Measurements from ENCODE around the gene IFNGR1.
"Not testable (repeated sequence)": the region's sequence is repeated elsewhere in the genome, so short reads cannot be mapped to it uniquely, and the experiment has no call there.

IFNGR1 gene

DNA sequence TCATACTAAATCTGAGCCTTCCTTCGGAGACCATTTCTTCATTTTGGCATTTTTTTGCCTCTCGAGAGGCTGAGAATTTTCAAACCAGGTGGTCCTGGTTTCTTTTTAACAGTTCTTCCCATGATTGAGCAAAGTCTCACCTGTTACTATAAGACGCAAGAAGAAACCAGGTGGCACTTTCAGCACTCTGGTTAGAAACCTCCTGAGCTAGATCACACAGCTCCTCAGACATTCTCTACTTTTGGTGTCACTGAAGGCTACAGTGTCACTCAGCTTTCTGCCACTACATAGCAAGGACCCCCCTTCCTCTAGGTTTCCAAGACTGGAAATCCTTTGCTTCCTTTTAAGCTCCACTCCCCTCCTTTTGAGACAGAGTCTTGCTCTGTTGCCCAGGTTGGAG lies 7.3 kb downstream of the IFNGR1 start:
- DNase-seq (ENCODE audit: low spot score), result no peak

DNA sequence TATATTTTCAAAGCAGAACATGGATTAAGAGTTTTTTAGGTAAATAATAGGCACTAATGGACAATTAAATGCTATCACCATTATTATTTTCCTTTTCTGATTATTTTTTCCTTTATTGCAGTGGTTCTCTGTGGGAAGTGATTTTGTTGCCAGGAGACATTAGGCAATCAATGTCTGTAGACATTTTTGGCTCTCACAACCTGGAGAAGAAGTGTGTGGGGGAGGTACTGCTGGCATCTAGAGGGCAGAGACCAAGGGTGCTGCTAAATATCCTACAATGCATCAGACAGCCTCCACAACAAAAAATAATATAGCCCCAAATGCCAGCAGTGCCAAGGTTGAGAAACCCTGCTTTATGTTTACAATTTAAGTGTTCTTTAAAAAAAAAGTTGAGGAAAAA lies 8.3 kb downstream of the IFNGR1 start:
- no peak for DNase-seq (ENCODE audit: low spot score)

DNA sequence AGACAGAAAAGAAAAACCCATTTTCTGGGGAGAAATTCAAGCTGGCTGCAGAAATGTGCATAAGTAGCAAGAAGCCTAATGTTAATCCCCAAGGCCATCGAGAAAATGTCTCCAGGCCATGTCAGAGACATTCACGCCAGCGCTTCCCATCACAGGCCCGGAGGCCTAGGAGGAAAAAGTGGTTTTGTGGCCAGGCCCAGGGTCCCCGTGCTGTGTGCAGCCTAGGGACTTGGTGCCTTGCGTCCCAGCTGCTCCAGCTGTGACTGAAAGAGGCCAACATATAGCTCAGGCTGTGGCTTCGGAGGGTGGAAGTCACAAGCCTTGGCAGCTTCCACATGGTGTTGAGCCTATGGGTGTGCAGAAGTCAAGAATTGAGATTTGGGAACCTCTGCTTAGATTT lies 10.9 kb downstream of the IFNGR1 start:
- DNase-seq (ENCODE audit: low spot score), result no peak

DNA sequence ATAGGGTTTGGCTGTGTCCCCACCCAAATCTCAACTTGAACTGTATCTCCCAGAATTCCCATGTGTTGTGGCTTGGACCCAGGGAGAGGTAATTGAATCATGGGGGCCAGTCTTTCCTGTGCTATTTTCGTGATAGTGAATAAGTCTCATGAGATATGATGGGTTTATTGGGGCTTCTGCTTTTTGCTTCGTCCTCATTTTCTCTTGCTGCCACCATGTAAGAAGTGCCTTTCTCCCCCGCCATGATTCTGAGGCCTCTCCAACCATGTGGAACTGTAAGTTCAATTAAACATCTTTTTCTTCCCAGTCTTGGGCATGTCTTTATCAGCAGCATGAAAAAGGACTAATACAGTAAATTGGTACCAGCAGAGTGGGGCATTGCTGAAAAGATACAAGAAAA lies 11.7 kb downstream of the IFNGR1 start:
- DNase-seq (ENCODE audit: low spot score), result not testable (repeated sequence)

DNA sequence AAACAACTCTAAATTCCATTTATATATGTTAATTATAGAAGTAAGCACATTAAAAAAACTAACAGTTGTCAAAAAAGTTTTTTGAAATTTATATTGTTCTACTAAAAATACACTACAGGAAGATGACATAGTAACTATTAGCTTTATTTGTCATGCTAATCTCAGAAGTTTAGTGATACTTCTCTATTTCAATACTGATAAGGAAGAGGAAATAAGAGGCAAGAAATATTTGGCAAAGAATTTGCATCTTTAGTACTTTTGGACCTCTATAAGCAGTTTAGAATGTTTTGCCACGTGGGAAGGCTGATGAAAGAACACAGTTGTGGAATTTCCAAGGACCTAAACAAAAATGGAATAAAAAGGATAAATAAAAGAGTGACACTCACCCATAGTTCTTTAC lies 12.6 kb downstream of the IFNGR1 start:
- no peak for DNase-seq (ENCODE audit: low spot score)

DNA sequence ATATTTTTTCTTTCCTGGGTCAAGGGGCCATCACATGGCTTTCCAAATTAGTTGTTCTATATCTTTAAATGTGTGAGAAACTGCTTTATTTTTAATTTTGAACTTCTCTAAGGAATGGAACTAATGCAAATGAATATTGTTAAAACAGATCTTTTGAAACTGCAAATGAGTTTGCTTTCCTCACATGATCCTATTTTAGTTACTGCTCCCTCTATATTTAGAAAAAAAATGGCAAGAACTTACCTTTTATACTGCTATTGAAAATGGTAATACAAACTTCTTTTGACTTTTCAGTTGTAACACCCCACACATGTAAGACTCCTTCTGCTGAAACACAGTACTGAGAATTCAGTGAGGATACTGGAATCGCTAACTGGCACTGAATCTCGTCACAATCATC lies 15.9 kb downstream of the IFNGR1 start:
- no peak for DNase-seq (ENCODE audit: low spot score)

DNA sequence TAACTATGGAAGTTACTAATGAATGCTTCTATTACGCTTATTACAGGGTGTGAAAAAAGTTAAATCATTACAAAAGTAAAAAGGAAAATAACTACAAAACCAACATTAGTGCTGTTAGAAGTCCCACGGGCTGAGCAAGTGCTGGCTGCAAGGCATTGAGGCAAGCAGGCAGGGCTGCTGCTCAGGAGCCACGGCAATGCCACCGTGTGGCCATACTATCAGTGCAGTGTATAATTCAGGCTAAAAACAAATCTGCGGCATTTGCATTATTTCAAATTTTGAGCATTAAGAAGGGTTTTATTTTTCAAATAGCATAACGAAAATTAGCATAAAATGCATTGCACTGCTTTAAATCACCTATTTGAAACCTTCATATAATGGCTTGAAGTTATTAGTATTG lies 17.1 kb downstream of the IFNGR1 start:
- no peak for DNase-seq (ENCODE audit: low spot score)

DNA sequence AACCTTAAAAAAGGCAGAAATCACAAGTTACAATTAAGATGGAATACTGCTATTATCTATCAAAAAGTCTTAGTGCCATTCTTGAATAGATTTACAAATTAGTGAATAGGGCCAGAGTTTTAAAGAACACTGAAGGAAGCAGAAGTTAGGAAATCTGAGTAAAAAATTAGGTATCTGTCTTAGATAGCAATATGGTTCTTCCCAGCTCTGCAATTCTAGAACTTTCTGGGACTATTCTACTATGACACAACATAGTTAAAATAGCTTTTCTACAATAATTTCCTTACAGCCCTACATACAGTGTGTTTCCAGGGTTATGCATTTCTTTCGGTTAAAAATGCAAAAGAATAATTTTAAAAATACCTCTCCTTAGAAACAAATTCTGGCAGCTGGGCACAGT lies 18.2 kb downstream of the IFNGR1 start:
- DNase-seq (ENCODE audit: low spot score), result no peak

DNA sequence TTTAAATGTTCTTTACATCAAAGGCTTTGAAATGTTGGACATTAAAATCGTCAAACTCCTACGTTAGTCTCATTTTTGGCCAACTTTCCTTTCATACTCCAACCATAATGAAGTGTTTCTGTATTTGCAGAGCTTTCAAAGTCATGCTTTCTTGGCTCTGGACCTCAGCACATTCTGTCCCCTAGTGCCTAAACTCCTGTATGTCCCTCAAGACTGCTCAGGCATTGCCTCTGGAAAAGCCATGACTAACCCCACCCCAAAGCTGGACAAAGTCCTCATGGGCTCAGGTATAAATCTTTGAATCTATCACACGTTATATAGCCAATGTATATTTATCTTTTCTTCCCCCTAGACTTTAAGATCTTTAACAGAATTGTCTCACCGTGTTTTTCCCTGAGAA lies 18.9 kb downstream of the IFNGR1 start:
- no peak for DNase-seq (ENCODE audit: low spot score)

DNA sequence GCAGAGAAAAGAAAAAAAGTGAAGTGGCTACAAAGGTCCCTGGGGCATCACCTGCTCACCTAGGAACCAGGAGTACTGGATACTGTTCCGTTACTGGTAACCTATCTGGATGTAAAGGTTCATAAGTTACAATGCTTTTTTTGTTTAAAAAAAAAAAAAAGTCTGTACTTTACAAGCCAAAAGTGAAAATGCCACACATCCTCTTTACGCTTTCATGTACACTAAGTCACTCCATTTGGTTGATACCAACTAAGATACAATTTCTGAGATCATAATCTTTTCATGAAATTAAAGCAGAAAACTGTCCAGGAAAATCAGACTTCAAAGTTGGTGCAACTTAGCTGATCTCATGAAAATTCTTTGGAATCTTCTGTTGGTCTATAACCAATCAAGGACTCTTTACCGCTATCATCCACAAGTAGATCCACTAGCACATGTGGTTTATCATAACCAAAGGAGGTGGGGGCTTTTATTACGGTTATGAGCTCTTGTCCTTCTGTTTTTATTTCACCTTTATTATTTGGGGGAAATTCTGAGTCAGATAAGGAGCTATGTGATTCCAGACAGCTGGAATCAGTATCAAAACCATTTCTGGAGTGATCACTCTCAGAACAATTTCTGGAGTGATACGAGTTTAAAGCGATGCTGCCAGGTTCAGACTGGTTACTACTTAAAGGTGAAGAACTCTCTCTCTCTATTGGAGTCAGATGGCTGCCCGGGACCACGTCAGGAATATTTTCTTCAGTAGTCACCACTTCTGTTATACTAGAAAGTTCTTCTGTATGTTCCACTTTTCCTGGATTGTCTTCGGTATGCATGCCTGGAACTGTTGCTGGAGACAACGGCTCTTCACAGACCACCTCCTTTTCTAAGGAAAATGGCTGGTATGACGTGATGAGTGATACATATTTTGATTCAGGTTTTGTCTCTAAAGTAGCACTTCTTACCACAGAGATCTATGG lies 21.2 kb downstream of the IFNGR1 start:
- no peak for DNase-seq (ENCODE audit: low spot score)

DNA sequence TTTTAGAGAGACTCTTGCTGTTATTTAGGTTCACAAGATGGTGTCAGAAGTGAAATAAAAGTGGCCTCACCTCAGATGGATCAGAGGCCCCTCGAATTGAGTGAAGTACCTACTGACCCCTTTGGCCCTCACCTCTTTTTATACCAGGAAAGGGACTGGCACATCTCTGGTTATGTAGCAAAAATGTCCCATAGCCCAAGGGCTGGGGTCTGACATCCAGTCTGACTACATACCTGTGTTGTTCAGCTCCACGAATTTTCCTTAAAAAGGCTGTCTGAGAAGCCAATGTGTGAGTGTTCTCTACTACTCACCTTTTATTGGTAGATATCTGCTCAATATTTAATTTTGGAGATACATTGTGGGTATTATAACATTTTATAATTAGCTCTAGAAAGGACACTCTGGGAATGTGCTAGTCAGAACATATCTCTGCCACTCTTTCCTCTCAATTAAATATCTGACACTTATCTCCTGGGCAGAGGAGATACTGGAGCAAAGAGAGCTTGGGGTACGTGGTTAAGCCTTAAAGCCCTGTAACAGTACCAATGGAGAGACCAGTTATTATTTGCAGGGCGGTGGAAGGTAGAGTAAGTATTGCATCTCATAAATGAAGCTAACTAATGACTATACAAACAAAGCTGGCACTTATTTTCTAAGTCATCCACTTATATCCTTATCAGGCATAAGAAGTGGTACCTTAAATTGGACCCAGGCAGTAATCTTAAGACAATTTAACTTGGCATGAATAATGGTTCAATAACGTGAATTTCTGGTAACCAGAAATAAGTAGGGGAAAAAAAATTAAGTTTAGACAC lies 25.7 kb downstream of the IFNGR1 start:
- DNase-seq (ENCODE audit: low spot score), result no peak

DNA sequence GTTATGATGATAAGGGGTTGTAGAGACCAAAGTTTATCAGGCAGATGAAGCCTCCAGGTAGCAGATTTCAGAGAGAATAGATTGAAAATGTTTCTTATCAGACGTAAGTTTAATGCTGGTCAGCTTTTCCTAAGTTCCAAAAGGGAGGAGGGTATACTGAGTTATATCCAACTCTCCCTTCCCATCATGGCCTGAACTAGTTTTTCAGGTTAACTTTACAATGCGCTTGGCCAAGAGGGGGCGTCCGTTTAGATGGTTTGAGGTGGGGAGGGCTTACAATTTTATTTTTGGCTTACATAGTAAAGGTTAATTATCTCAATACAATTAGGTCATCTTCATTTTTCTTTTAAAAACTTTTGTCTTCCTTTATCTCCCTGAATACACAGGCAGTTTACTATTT lies 26.4 kb downstream of the IFNGR1 start:
- DNase-seq (ENCODE audit: low spot score), result no peak

DNA sequence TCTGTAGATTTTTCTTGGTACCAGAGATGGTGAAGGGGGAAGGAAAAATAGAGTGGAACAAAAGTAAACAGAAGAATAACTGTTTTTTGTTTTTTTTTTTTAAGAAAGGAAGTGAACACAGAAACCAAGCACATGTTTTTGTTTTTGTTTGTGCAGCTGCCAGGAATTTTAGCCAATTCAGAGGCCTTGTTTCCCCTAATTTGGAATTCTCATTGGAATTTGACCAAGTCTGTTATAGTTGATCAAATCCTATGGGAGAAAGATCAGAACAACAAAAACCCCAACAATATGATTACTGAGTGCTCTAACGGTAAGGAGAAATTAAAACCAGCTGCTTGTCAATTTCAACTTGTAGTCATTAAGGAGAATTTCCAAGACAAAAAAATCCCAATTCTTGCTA lies 27.5 kb downstream of the IFNGR1 start:
- no peak for DNase-seq (ENCODE audit: low spot score)

DNA sequence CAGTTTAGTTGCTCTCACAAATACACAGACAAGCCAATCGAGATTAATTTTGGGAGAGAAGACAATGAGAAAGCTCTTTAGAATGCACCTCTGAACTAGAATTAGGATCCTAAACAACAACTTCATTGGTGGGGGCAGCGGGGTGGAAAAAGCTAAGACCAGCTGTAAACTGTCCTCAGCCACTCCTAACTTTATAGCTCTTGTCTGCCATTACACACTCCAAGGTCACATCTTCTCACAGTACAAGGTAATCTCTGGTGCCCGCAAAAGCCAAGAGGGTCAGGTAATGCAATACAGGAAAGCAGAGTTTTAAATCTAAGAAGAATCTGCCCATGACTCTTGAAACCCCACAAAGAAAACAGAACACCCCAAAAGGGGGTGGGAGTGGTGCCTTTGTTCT lies 27.9 kb downstream of the IFNGR1 start:
- no peak for DNase-seq (ENCODE audit: low spot score)

DNA sequence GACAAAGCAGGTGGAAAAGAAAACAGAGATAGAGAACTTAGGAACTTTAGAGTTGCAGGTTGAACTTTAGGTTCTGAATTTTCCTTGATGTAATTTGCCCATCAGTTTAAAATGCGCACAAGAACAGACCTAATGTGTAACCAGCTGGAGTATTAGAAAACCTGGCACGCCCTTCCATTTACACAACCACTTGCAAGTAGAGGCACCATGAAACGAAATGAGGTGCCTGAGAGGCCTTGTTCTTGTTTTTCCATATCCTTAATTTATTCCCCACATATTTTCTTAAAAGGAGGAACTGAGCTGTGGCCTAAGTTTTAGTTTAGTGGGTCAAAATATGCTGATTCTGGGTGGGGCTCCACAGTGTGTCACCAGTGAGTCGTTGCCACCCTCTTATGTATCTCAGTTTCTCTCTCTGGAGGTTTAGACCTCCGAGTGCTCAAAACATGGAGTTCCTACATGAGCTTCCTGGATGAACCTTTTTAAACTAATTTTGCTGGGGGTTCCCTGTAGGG lies 28.5 kb downstream of the IFNGR1 start:
- no peak for DNase-seq (ENCODE audit: low spot score)

DNA sequence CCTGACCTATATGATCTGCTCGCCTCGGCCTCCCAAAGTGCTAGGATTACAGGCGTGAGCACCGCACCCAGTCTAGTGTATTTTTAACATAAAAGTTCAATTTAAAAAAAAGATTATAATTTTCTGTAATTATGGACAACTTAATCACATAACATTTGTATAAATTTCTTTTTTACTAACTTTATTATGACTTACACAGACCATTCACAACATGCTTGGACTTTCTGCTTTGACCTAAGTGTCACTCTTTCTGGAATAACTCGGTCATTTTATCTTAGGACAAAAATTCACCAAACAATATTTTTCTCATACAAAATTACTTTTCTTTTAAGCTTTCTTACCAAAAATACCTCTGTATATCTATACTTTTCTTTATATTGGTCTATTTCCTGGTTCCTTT lies 30.3 kb downstream of the IFNGR1 start:
- DNase-seq (ENCODE audit: low spot score), result no peak

DNA sequence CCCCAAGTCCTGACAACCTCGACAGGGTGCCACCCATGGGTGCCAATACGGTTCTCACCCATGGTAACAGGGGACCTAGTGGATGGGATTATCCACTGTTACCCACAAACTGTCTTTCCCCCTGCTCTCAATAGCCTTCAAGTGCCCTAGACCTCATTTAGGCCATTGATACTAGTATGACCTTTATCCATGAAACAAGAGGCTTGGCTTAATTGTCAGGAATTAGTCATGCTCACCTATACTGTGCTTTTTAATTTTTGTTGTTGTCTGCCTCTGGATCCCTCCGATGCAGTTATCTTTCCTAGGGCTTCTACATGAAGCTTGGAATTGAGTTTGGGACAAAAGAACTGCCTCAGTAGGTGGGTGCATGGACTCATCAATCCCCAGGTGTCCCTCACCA lies 33.9 kb downstream of the IFNGR1 start:
- no peak for DNase-seq (ENCODE audit: low spot score)

DNA sequence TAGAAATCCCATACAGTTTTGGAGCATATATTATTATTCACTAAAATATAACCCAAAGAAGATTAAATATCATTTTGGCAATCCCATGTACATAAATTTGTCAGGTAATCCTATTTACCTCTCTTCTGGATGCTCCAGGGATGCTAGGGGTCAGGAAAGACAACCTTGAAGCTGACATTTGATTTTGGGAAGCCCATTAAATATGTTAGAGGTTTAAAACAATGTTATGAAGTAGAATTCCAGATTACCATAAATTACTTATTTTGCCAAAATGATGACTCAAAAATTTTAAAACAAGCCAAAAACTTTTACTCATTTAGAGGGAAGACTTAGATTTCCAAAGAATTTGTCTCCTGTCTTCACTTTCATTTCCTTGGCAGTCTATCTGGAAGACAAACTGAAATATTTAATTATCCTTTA lies 36.5 kb downstream of the IFNGR1 start:
- DNase-seq (ENCODE audit: low spot score), result no peak

DNA sequence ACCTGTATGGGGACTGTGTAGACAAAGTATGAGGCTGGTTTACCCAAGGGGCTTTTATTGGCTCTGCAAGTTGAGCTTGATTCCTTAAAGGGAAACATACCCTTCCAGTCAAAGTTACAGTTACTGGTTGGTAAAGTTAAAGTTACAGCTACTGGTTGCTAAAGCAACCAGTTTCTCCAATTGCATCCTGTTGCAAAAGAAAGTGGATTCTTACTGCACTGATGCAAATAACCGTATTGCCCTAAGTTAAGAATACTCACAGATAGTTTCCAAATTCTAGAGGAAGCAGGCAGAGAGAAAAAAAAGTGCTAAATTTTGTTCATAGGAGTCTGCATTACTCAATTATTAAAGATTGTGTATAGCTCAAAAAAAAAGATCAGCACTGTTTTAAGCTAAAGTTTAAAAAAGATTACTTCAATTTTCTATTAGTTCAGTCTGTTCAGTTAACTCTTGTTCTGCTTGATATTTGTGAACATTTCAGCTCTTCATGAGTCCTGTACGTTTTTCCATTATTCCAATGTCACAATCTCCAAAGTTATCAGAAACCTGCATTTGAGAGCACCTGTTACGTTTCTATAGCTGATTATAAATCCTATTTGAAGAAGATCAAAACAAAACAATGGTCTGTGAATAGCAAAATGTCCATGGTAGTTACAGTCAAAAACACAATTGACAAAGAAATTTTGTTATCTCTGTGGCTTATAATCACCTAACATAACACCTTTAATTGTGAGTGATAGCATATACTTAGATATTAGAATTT lies 37.1 kb downstream of the IFNGR1 start:
- DNase-seq (ENCODE audit: low spot score), result no peak

DNA sequence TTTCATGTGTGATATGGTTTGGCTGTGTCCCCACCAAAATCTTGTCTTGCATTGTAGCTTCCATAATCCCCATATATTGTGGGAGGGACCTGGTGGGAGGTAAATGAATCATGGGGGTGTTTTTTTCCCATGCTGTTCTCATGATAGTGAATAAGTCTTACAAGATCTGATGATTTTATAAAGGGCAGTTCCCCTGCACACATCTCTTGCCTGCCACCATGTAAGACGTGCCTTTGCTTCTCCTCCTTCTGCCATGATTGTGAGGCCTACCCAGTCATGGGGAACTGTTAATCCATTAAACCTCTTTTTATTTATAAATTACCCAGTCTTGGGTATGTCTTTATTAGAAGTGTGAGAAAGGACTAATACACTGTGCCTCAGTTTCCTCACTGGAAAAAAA lies 41.6 kb downstream of the IFNGR1 start:
- no peak for DNase-seq (ENCODE audit: low spot score)

DNA sequence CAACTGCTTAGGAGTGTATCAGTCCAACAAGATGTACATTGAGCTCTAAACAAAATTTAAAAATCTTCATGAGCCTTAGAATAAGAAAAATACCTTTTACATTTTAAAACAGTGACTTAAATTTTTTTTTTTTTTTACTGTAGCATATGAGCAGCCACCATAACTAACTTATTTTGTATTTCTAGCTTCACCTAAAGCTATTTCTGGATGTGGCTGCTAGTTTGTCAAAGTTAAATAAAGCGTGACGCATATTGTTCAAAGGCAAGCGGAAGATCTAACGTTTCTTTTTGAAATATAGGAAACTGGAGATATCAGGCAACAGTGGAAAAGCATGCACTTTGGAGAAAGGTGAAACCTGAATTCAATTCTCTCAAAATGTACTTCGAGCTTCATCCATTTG lies 42.5 kb downstream of the IFNGR1 start:
- no peak for DNase-seq (ENCODE audit: low spot score)

DNA sequence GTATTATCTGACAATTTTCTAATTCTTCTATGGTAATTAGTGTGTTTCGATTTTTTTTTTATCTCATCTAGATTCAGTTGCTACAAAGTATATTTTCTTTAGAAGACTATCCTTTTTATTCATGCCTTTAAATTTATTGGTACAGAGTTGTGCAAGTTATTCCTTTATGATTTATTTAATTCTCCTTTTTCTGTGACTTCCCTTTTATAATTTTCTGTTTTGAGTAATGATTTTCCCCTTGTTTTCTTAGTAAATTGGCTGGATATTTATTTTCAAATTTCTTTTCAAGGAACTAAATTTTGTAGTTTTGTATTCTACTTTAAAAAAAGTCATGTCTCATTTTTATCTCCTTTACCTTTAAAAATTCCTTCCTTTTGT lies 43.3 kb downstream of the IFNGR1 start:
- DNase-seq (ENCODE audit: low spot score), result no peak

Data from CD4-positive, alpha-beta T cell treated with Interleukin-15 for 4 hours (primary cell).